Measurements from ENCODE around the gene PCCA. TPM values are rescaled to one million over a fixed set of nuclear protein-coding genes. Genes with fewer than 3 reads are reported as not detected.

PCCA gene
- total and polyA plus RNA-seq, 2 donors (not counting 3 experiments of a cell fraction or from before 2014, with no cell fraction given): 5.7 to 20.2 TPM

- Histone ChIP-seq H3K4me1 (ENCODE audit: control insufficient read depth, extremely low read depth, insufficient read depth, low read length) (no peaks in the 10 kb centered on the region), H3K9ac (replicated peaks; ENCODE audit: extremely low read depth, insufficient read depth, low read length) (no peak overlapping the region), H3K79me2 (ENCODE audit: control insufficient read depth, insufficient read depth, low read length) (no peaks in the 10 kb centered on the region), H3K36me3 (ENCODE audit: control insufficient read depth in 2 of 2, extremely low read depth in 1 of 2, insufficient read depth in 2 of 2, low read length in 2 of 2) (no peaks in the 10 kb centered on the region), H3K27ac (ENCODE audit: insufficient read depth, low read depth, low read length) (no peak overlapping the region), H3K4me2 (ENCODE audit: insufficient read depth, low read length) (no peak overlapping the region), H3K4me3 (replicated peaks in 1 of 3; ENCODE audit: insufficient read depth in 1 of 3, low read depth in 1 of 3, low read length in 3 of 3) (no peak overlapping the region), H2AFZ (ENCODE audit: low read depth, low read length) (no peak overlapping the region), H3K9me1 (replicated peaks; ENCODE audit: control insufficient read depth, extremely low read depth, insufficient read depth, low read length) (no peaks in the 10 kb centered on the region), H3K9me3 (replicated peaks; ENCODE audit: control insufficient read depth, insufficient read depth, low read length) (no peaks in the 10 kb centered on the region), H3K27me3 (ENCODE audit: control insufficient read depth in 2 of 2, insufficient read depth in 2 of 2, low read length in 2 of 2) (no peaks in the 10 kb centered on the region), H4K20me1 (replicated peaks; ENCODE audit: control insufficient read depth, extremely low read depth, insufficient read depth, low read length) (no peaks in the 10 kb centered on the region)
- TF ChIP-seq, protein P1, sequence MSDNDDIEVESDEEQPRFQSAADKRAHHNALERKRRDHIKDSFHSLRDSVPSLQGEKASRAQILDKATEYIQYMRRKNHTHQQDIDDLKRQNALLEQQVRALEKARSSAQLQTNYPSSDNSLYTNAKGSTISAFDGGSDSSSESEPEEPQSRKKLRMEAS (IDR thresholded peaks at IDR 0.05; ENCODE audit: insufficient read depth, insufficient read length): no peak
- no peak for TF ChIP-seq EZH2 (IDR thresholded peaks at IDR 0.05; ENCODE audit: borderline replicate concordance, low read depth, low read length, severe bottlenecking)
- TF ChIP-seq JUN (IDR thresholded peaks at IDR 0.05; ENCODE audit: borderline replicate concordance, insufficient read depth, insufficient read length, low read depth): no peak
- TF ChIP-seq, protein P2, sequence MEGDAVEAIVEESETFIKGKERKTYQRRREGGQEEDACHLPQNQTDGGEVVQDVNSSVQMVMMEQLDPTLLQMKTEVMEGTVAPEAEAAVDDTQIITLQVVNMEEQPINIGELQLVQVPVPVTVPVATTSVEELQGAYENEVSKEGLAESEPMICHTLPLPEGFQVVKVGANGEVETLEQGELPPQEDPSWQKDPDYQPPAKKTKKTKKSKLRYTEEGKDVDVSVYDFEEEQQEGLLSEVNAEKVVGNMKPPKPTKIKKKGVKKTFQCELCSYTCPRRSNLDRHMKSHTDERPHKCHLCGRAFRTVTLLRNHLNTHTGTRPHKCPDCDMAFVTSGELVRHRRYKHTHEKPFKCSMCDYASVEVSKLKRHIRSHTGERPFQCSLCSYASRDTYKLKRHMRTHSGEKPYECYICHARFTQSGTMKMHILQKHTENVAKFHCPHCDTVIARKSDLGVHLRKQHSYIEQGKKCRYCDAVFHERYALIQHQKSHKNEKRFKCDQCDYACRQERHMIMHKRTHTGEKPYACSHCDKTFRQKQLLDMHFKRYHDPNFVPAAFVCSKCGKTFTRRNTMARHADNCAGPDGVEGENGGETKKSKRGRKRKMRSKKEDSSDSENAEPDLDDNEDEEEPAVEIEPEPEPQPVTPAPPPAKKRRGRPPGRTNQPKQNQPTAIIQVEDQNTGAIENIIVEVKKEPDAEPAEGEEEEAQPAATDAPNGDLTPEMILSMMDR (IDR thresholded peaks at IDR 0.05; ENCODE audit: extremely low read depth in 1 of 2, insufficient read depth in 1 of 2, low read depth in 1 of 2, low read length in 2 of 2): no peak
- TF ChIP-seq FOS (IDR thresholded peaks at IDR 0.05; ENCODE audit: borderline replicate concordance, insufficient read depth, low read length): no peak
- TF ChIP-seq GATA2 (IDR thresholded peaks at IDR 0.05; ENCODE audit: insufficient read depth, insufficient read length, low read depth, low read length): no peak
- TF ChIP-seq MYC (IDR thresholded peaks at IDR 0.05; ENCODE audit: low read depth, low read length): no peak
- TF ChIP-seq POLR2AphosphoS5 (IDR thresholded peaks at IDR 0.05; ENCODE audit: insufficient read depth, low read depth, low read length): no peak
- no peak for TF ChIP-seq POLR2A (IDR thresholded peaks at IDR 0.05; ENCODE audit: low read depth, low read length)
- CTCF ChIA-PET: no interaction called here
- DNase-seq (ENCODE audit: low read depth, low spot score) (no peak), FAIRE-seq (no peak)
- intact Hi-C loops (cut with micrococcal nuclease) (no loop called here), dilution Hi-C loops (cut with MboI; ENCODE audit: extremely low pct_ligation_motif_present, low sequenced_read_pairs) (no loop called here)
- POLR2A ChIA-PET: no interaction called here
- BruUV-seq (replicated peaks): no TSS peak
Observed at GRCh38 chr13:100051070-100051469, 37.8 kb upstream of the PCCA start.
